ENCODE data around the gene BAAT. TPM values are rescaled to one million over a fixed set of nuclear protein-coding genes. Genes with fewer than 3 reads are reported as not detected.
"Not testable (repeated sequence)": the region's sequence is repeated elsewhere in the genome, so short reads cannot be mapped to it uniquely, and the experiment has no call there.

BAAT gene
- total RNA-seq = not detected

GRCh38 chr9:101384873-101385536 lies at the start of gene BAAT:
TSS of gene BAAT (minus strand) at chr9:101385006. CDS start at chr9:101371404, 13,602 bp downstream.
- DNase-seq; H3K4me3 Mint-ChIP-seq; ATAC-seq (ENCODE audit: low read depth); H3K4me1 Mint-ChIP-seq; H3K9me3 Mint-ChIP-seq; H3K27me3 Mint-ChIP-seq; POLR2A ChIA-PET; H3K27ac Mint-ChIP-seq: not testable (repeated sequence)
- peaks cover 17% of the 10 kb centered on the region for H3K36me3 Mint-ChIP-seq

GRCh38 chr9:101433229-101433628 lies 48.4 kb upstream of the BAAT start:
- ATAC-seq (ENCODE audit: low read depth) (no peak), DNase-seq (no peak)
- Mint-ChIP-seq H3K27me3 (peaks cover 8% of the 10 kb centered on the region), H3K4me1 (no peaks in the 10 kb centered on the region), H3K9me3 (peaks cover 1% of the 10 kb centered on the region), H3K27ac (no peak overlapping the region), H3K4me3 (no peak overlapping the region), H3K36me3 (no peaks in the 10 kb centered on the region)
- POLR2A ChIA-PET = no interaction called here

- POLR2A ChIA-PET = no interaction called here
- peaks cover 1% of the 10 kb centered on the region for H3K9me3 Mint-ChIP-seq
- no peak overlapping the region for H3K4me3 Mint-ChIP-seq
- no peak overlapping the region for H3K27ac Mint-ChIP-seq
- H3K36me3 Mint-ChIP-seq = no peaks in the 10 kb centered on the region
- H3K4me1 Mint-ChIP-seq = no peaks in the 10 kb centered on the region
- H3K27me3 Mint-ChIP-seq = peaks cover 8% of the 10 kb centered on the region
- no peak for ATAC-seq (ENCODE audit: low read depth)
- DNase-seq = no peak
These were observed 47.9 kb upstream of the BAAT start for GRCh38 chr9:101432740-101433139.

GRCh38 chr9:101432171-101432570 lies 47.4 kb upstream of the BAAT start:
- no peak overlapping the region for H3K4me3 Mint-ChIP-seq
- H3K4me1 Mint-ChIP-seq = no peaks in the 10 kb centered on the region
- H3K27ac Mint-ChIP-seq = no peak overlapping the region
- ATAC-seq (ENCODE audit: low read depth) (no peak), DNase-seq (no peak)
- H3K9me3 Mint-ChIP-seq = peaks cover 1% of the 10 kb centered on the region
- POLR2A ChIA-PET = no interaction called here
- H3K36me3 Mint-ChIP-seq = no peaks in the 10 kb centered on the region
- H3K27me3 Mint-ChIP-seq = peaks cover 8% of the 10 kb centered on the region

- H3K9me3 Mint-ChIP-seq = peaks cover 2% of the 10 kb centered on the region
- no peaks in the 10 kb centered on the region for H3K36me3 Mint-ChIP-seq
- no peak overlapping the region for H3K4me3 Mint-ChIP-seq
- POLR2A ChIA-PET = no interaction called here
- DNase-seq (no peak), ATAC-seq (ENCODE audit: low read depth) (no peak)
- H3K27ac Mint-ChIP-seq = no peak overlapping the region
- no peaks in the 10 kb centered on the region for H3K4me1 Mint-ChIP-seq
- H3K27me3 Mint-ChIP-seq = no peaks in the 10 kb centered on the region
These were observed 44.9 kb upstream of the BAAT start for GRCh38 chr9:101429736-101430135.

- peaks cover 4% of the 10 kb centered on the region for H3K9me3 Mint-ChIP-seq
- no peaks in the 10 kb centered on the region for H3K27me3 Mint-ChIP-seq
- no peak overlapping the region for H3K27ac Mint-ChIP-seq
- no peak for DNase-seq
- H3K4me3 Mint-ChIP-seq = no peak overlapping the region
- no peaks in the 10 kb centered on the region for H3K4me1 Mint-ChIP-seq
- POLR2A ChIA-PET = no interaction called here
- H3K36me3 Mint-ChIP-seq = no peaks in the 10 kb centered on the region
- ATAC-seq (ENCODE audit: low read depth) = no peak
These were observed 44.1 kb upstream of the BAAT start for GRCh38 chr9:101428909-101429308.

- Mint-ChIP-seq H3K36me3 (no peaks in the 10 kb centered on the region), H3K9me3 (peaks cover 8% of the 10 kb centered on the region), H3K4me1 (no peaks in the 10 kb centered on the region), H3K4me3 (no peak overlapping the region), H3K27me3 (no peaks in the 10 kb centered on the region), H3K27ac (no peak overlapping the region)
- POLR2A ChIA-PET = no interaction called here
- ATAC-seq (ENCODE audit: low read depth) (no peak), DNase-seq (no peak)
These were observed 43.3 kb upstream of the BAAT start for GRCh38 chr9:101427957-101428655.

- Mint-ChIP-seq H3K9me3 (peaks cover 8% of the 10 kb centered on the region), H3K4me3 (no peak overlapping the region), H3K4me1 (no peaks in the 10 kb centered on the region), H3K36me3 (no peaks in the 10 kb centered on the region), H3K27me3 (no peaks in the 10 kb centered on the region), H3K27ac (no peak overlapping the region)
- ATAC-seq (ENCODE audit: low read depth) = no peak
- no peak for DNase-seq
- POLR2A ChIA-PET = no interaction called here
These were observed 42.6 kb upstream of the BAAT start for GRCh38 chr9:101427358-101427757.

- no peaks in the 10 kb centered on the region for H3K4me1 Mint-ChIP-seq
- H3K27me3 Mint-ChIP-seq = no peaks in the 10 kb centered on the region
- H3K27ac Mint-ChIP-seq = no peak overlapping the region
- ATAC-seq (ENCODE audit: low read depth) (no peak), DNase-seq (no peak)
- peaks cover 22% of the 10 kb centered on the region for H3K9me3 Mint-ChIP-seq
- POLR2A ChIA-PET = no interaction called here
- H3K4me3 Mint-ChIP-seq = no peak overlapping the region
- H3K36me3 Mint-ChIP-seq = peaks cover 5% of the 10 kb centered on the region
These were observed 36.9 kb upstream of the BAAT start for GRCh38 chr9:101421653-101422065.

- no peak for ATAC-seq (ENCODE audit: low read depth)
- H3K4me3 Mint-ChIP-seq = no peak overlapping the region
These were observed 35.1 kb upstream of the BAAT start for GRCh38 chr9:101419863-101420262.

GRCh38 chr9:101418518-101419430 lies 34.0 kb upstream of the BAAT start:
- POLR2A ChIA-PET = no interaction called here
- Mint-ChIP-seq H3K27me3 (no peaks in the 10 kb centered on the region), H3K4me1 (no peaks in the 10 kb centered on the region), H3K36me3 (peaks cover 5% of the 10 kb centered on the region), H3K27ac (no peak overlapping the region), H3K9me3 (peaks cover 27% of the 10 kb centered on the region), H3K4me3 (no peak overlapping the region)
- ATAC-seq (ENCODE audit: low read depth) = no peak
- DNase-seq = no peak

More at GRCh38 chr9:101419863-101420262, 35.1 kb upstream of the BAAT start:
- POLR2A ChIA-PET = no interaction called here
- DNase-seq = no peak
- Mint-ChIP-seq H3K9me3 (peaks cover 25% of the 10 kb centered on the region), H3K36me3 (peaks cover 5% of the 10 kb centered on the region), H3K4me1 (no peaks in the 10 kb centered on the region), H3K27ac (no peak overlapping the region), H3K27me3 (no peaks in the 10 kb centered on the region)

GRCh38 chr9:101417977-101418376 lies 33.2 kb upstream of the BAAT start:
- ATAC-seq (ENCODE audit: low read depth) = no peak

GRCh38 chr9:101417389-101417788 lies 32.6 kb upstream of the BAAT start:
- Mint-ChIP-seq H3K4me1 (no peaks in the 10 kb centered on the region), H3K27me3 (no peaks in the 10 kb centered on the region), H3K4me3 (no peak overlapping the region), H3K27ac (no peak overlapping the region), H3K9me3 (peaks cover 33% of the 10 kb centered on the region), H3K36me3 (peaks cover 14% of the 10 kb centered on the region)
- DNase-seq (no peak), ATAC-seq (ENCODE audit: low read depth) (no peak)
- POLR2A ChIA-PET = no interaction called here

More at GRCh38 chr9:101417977-101418376, 33.2 kb upstream of the BAAT start:
- Mint-ChIP-seq H3K27ac (no peak overlapping the region), H3K4me3 (no peak overlapping the region), H3K9me3 (peaks cover 29% of the 10 kb centered on the region), H3K4me1 (no peaks in the 10 kb centered on the region), H3K27me3 (no peaks in the 10 kb centered on the region), H3K36me3 (peaks cover 11% of the 10 kb centered on the region)
- DNase-seq = no peak
- POLR2A ChIA-PET = no interaction called here

Measured in activated naive CD8-positive, alpha-beta T cell treated with anti-CD3 and anti-CD28 coated beads, Interleukin-2, amount 10 ng/mL, durations not matched to agents 7 days and 5 days (primary cell).